Transverse colon (tissue), 4 donors: Measurements from ENCODE around the gene DNER. TPM values are rescaled to one million over a fixed set of nuclear protein-coding genes. Genes with fewer than 3 reads are reported as not detected.

Experiments
- DNase-seq: peaks from one replicate; pipeline ENCODE4 v3.0.0-alpha.2; 2019
- H3K27ac ChIP-seq, 4 donors: fragments of 200-600 bp; sonication (generic); 2 replicates each; pipeline ENCODE4 v1.5.1; 2016 to 2018; ENCODE audit warnings: inconsistent platforms in 4 of 4
- H3K27me3 ChIP-seq: fragments of 200-600 bp; sonication (generic); 2 replicates; pipeline ENCODE4 v1.5.1; 2017; ENCODE audit warnings: inconsistent platforms
- H3K36me3 ChIP-seq, 4 donors: fragments of 200-600 bp; sonication (generic); 2 replicates each; pipeline ENCODE4 v1.5.1; 2017 to 2019; ENCODE audit warnings: inconsistent platforms in 4 of 4
- H3K4me1 ChIP-seq, 4 donors: fragments of 200-600 bp; sonication (generic); 2 replicates each; pipeline ENCODE4 v1.5.1; 2017 to 2020; ENCODE audit warnings: inconsistent platforms in 4 of 4
- H3K4me3 ChIP-seq, 4 donors: fragments of 200-600 bp; sonication (generic); 1 replicate in 1 of 4; 2 replicates in 3 of 4; pipeline versions ENCODE4 v1.5.1 to v1.6.1; 2017 to 2019; ENCODE audit warnings: inconsistent platforms in 4 of 4
- H3K9me3 ChIP-seq, 2 donors: fragments of 200-600 bp; sonication (generic); 2 replicates each; pipeline ENCODE4 v1.5.1; 2017 to 2019; ENCODE audit warnings: inconsistent platforms in 2 of 2
- EP300 ChIP-seq: sonication (generic); formaldehyde crosslinking; IDR thresholded peaks from one replicate; pipeline ENCODE4 v1.6.1; 2017; ENCODE audit warnings: antibody characterized with exemption, low read depth
- POLR2A ChIP-seq: fragments of 450-650 bp; IDR thresholded peaks from one replicate; pipeline ENCODE4 v1.6.1; 2016; ENCODE audit warnings: antibody characterized with exemption, mild to moderate bottlenecking, moderate library complexity
- POLR2AphosphoS5 ChIP-seq, 3 donors: sonication (generic); formaldehyde crosslinking; IDR thresholded peaks; one replicate each; pipeline ENCODE4 v1.6.1; 2016; ENCODE audit warnings: antibody characterized with exemption in 3 of 3
- WGBS, 2 donors: methylation state at CpG; one replicate each; pipeline ENCODE4 v1.1.5; 2018; ENCODE audit warnings: low coverage in 1 of 2; 5-methylcytosine and 5-hydroxymethylcytosine counted together
- in situ Hi-C, 4 donors: fragments of 200-750 bp; cut with MboI; loops; one replicate each; pipeline versions ENCODE4 v1.15.0 to v1.15.1; 2017; ENCODE audit warnings: low sequenced_read_pairs in 3 of 4, low pct_ligation_motif_present in 1 of 4, low pct_unique_long_range_greater_than_20kb in 1 of 4
- intact Hi-C: fragments of 100-400 bp; cut with DNase I; formaldehyde crosslinking; loops from one replicate; pipeline ENCODE4 v1.15.1; 2023; ENCODE audit warnings: low total_unique reads
- total RNA-seq, 4 donors: library from RNA; depleted of rRNA; stranded (reverse); fragments of >200 nt; gene quantifications; one replicate each; pipeline ENCODE4 v1.1.0, GENCODE V29; 2016
- TF ChIP-seq, protein P1 (sequence below), 5 experiments: fragments of 200-600 bp in 3 of 5; fragments of 450-650 bp in 2 of 5; sonication (generic) in 3 of 5; IDR thresholded peaks; 1 replicate in 2 of 5; 2 replicates in 3 of 5; pipeline ENCODE4 v1.5.1; 2016 to 2017; ENCODE audit warnings: antibody characterized with exemption in 5 of 5, inconsistent platforms in 3 of 5, mild to moderate bottlenecking in 2 of 5, moderate library complexity in 1 of 5

DNER gene
- total RNA-seq, 4 donors from 2014 or later = 1.9 to 4.9 (median 2.5) TPM

DNA sequence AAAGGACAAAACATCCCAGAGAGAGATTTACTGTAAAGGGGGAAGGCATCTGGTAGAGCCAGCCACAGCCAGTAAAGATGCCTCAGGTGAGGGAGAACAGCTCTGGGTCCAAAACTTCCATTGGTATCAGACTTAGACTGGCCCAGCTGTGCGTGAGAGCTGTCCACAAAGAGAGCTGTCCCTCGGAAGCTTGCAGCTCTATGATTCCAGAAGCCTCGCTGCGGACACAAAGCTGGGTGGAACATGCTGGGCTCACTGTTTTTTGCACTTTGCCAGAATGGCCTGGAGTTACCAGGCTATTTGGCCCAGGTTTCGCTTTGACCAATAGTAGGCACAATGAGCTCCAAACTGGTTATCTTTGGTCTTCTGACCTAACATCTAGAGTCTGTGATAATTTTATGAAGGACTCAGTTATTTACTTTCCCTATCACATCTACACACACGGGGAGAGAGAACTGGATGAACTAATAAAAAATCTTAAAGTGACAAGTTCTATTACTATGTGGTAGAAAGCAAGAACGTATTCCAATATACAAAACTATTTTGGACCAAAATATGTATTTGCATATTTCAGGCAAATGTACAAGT lies 101.9 kb downstream of the DNER start:
- DNase-seq = no peak
- in situ Hi-C loops (no loop called here), intact Hi-C loops (no loop called here)
- H3K27me3 ChIP-seq = no peaks in the 10 kb centered on the region
- H3K27ac ChIP-seq = no peak overlapping the region
- no peaks in the 10 kb centered on the region for H3K36me3 ChIP-seq
- H3K4me3 ChIP-seq = no peak overlapping the region
- no peaks in the 10 kb centered on the region for H3K9me3 ChIP-seq
- TF ChIP-seq POLR2A (no peak), EP300 (no peak), POLR2AphosphoS5 (IDR thresholded peaks at IDR 0.05) (no peak)
- TF ChIP-seq, protein P1, sequence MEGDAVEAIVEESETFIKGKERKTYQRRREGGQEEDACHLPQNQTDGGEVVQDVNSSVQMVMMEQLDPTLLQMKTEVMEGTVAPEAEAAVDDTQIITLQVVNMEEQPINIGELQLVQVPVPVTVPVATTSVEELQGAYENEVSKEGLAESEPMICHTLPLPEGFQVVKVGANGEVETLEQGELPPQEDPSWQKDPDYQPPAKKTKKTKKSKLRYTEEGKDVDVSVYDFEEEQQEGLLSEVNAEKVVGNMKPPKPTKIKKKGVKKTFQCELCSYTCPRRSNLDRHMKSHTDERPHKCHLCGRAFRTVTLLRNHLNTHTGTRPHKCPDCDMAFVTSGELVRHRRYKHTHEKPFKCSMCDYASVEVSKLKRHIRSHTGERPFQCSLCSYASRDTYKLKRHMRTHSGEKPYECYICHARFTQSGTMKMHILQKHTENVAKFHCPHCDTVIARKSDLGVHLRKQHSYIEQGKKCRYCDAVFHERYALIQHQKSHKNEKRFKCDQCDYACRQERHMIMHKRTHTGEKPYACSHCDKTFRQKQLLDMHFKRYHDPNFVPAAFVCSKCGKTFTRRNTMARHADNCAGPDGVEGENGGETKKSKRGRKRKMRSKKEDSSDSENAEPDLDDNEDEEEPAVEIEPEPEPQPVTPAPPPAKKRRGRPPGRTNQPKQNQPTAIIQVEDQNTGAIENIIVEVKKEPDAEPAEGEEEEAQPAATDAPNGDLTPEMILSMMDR (IDR thresholded peaks at IDR 0.05) = no peak
- 66 to 78% methylated on average over 7 of the region's 7 CpGs for WGBS, 2 donors
- no peaks in the 10 kb centered on the region for H3K4me1 ChIP-seq

DNA sequence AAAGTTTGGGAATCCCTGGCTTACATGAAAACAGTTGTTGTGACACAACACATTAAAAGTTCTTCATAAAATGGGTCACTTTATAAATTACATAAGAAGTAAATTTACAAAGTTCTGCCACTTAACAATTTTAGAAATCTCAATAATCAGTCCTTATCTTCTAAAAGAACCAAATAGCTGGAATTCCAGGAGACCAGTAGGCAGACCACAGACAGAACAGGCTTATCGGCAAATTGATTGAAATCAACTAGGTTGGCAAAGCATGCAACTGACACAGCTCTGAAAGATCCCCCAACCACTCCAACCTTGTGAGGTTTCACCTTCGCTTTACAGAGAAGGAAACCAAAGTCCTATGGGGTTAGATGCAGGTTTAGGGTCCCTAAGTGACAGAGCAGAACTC lies 103.0 kb downstream of the DNER start:
- 92% methylated on average over 2 of the region's 2 CpGs; no CpG with 5 or more reads in 1 of the 2 donors for whole genome bisulfite sequencing, 2 donors

GRCh38 chr2:229610872-229611271 lies 103.5 kb downstream of the DNER start:
- intact Hi-C loops = no loop called here

More for the DNA sequence above, 103.0 kb downstream of the DNER start:
- TF ChIP-seq, protein P1 (IDR thresholded peaks at IDR 0.05) = no peak
- TF ChIP-seq POLR2AphosphoS5 (IDR thresholded peaks at IDR 0.05) (no peak), POLR2A (no peak), EP300 (no peak)
- no peaks in the 10 kb centered on the region for H3K36me3 ChIP-seq
- no peak overlapping the region for H3K4me3 ChIP-seq
- in situ Hi-C loops = no loop called here
- H3K27ac ChIP-seq = no peak overlapping the region
- intact Hi-C loops = no loop called here
- no peak for DNase-seq
- H3K9me3 ChIP-seq = no peaks in the 10 kb centered on the region
- no peaks in the 10 kb centered on the region for H3K4me1 ChIP-seq
- no peaks in the 10 kb centered on the region for H3K27me3 ChIP-seq

GRCh38 chr2:229610333-229610732 lies 104.0 kb downstream of the DNER start:
- WGBS, 2 donors = 93 to 98% methylated on average over 10 to 12 of the region's 12 CpGs
- no peak overlapping the region for H3K27ac ChIP-seq
- intact Hi-C loops = no loop called here
- no peak overlapping the region for H3K4me3 ChIP-seq
- no peaks in the 10 kb centered on the region for H3K4me1 ChIP-seq
- no peaks in the 10 kb centered on the region for H3K36me3 ChIP-seq
- no peak for DNase-seq
- TF ChIP-seq POLR2AphosphoS5 (IDR thresholded peaks at IDR 0.05) (no peak), EP300 (no peak), POLR2A (no peak)
- TF ChIP-seq, protein P1 (IDR thresholded peaks at IDR 0.05) = no peak
- no peaks in the 10 kb centered on the region for H3K27me3 ChIP-seq
- in situ Hi-C loops = no loop called here
- H3K9me3 ChIP-seq = no peaks in the 10 kb centered on the region

More at GRCh38 chr2:229610872-229611271, 103.5 kb downstream of the DNER start:
- 48 to 50% methylated on average over 2 of the region's 2 CpGs for WGBS, 2 donors
- no peak for DNase-seq
- Histone ChIP-seq H3K4me3 (no peak overlapping the region), H3K9me3 (no peaks in the 10 kb centered on the region), H3K4me1 (no peaks in the 10 kb centered on the region), H3K27me3 (no peaks in the 10 kb centered on the region), H3K27ac (no peak overlapping the region), H3K36me3 (no peaks in the 10 kb centered on the region)
- in situ Hi-C loops = no loop called here
- TF ChIP-seq POLR2A (no peak), EP300 (no peak), POLR2AphosphoS5 (IDR thresholded peaks at IDR 0.05) (no peak)
- TF ChIP-seq, protein P1 (IDR thresholded peaks at IDR 0.05) = no peak
